T-helper 1 cell treated with Interleukin-12 subunit alpha and Interleukin-12 subunit beta and Interleukin-4 antibody, amounts not matched to agents 30 μg/mL and 1 μg/mL, for 36 hours (primary cell): ENCODE measurements around the gene ESYT1.
"Not testable (repeated sequence)": the region's sequence is repeated elsewhere in the genome, so short reads cannot be mapped to it uniquely, and the experiment has no call there.

Source experiments
- H3K27ac Mint-ChIP-seq: one replicate; pipeline ENCODE4 v1.8.0; 2021; ENCODE audit warnings: mild to moderate bottlenecking, mixed read lengths
- H3K27me3 Mint-ChIP-seq: one replicate; pipeline ENCODE4 v1.8.0; 2021; ENCODE audit warnings: low read depth, mixed read lengths
- H3K36me3 Mint-ChIP-seq: one replicate; pipeline ENCODE4 v1.8.0; 2021; ENCODE audit warnings: low read depth, mixed read lengths
- H3K4me1 Mint-ChIP-seq: one replicate; pipeline ENCODE4 v1.8.0; 2021; ENCODE audit warnings: low read depth, mixed read lengths
- H3K4me3 Mint-ChIP-seq: one replicate; pipeline ENCODE4 v1.8.0; 2021; ENCODE audit warnings: mild to moderate bottlenecking, moderate library complexity, mixed read lengths
- H3K9me3 Mint-ChIP-seq: one replicate; pipeline ENCODE4 v1.8.0; 2021; ENCODE audit warnings: mixed read lengths

The ESYT1 gene

GRCh38 chr12:56117082-56117706, 10.9 kb upstream of the ESYT1 start:
- H3K36me3 Mint-ChIP-seq, result peaks cover 41% of the 10 kb centered on the region
- H3K9me3 Mint-ChIP-seq, H3K27me3 Mint-ChIP-seq: not testable (repeated sequence)
- H3K4me3 Mint-ChIP-seq, result peak overlapping the region; percentile 99
- peaks cover 30% of the 10 kb centered on the region for H3K4me1 Mint-ChIP-seq
- H3K27ac Mint-ChIP-seq, result peak overlapping the region; percentile 99

- peaks cover 30% of the 10 kb centered on the region for H3K4me1 Mint-ChIP-seq
- H3K27ac Mint-ChIP-seq, result peak within 1 kb of the TSS; percentile 99
- H3K4me3 Mint-ChIP-seq, result peak within 1 kb of the TSS; percentile 99
- no peaks in the 10 kb centered on the region for H3K9me3 Mint-ChIP-seq
- H3K27me3 Mint-ChIP-seq, result no peaks in the 10 kb centered on the region
- peaks cover 34% of the 10 kb centered on the region for H3K36me3 Mint-ChIP-seq
Observed at GRCh38 chr12:56117778-56118687, 10.0 kb upstream of the ESYT1 start, which contains the start of gene ZC3H10. TSS of gene ZC3H10 (plus strand) at chr12:56118266. CDS start at chr12:56120563, 2,297 bp downstream.

- no peaks in the 10 kb centered on the region for H3K27me3 Mint-ChIP-seq
- peaks cover 26% of the 10 kb centered on the region for H3K36me3 Mint-ChIP-seq
- no peaks in the 10 kb centered on the region for H3K9me3 Mint-ChIP-seq
- peak overlapping the region; percentile 99 for H3K4me3 Mint-ChIP-seq
- peaks cover 30% of the 10 kb centered on the region for H3K4me1 Mint-ChIP-seq
- peak overlapping the region; percentile 99 for H3K27ac Mint-ChIP-seq
Observed at GRCh38 chr12:56118688-56119357, 9.2 kb upstream of the ESYT1 start.

GRCh38 chr12:56119361-56119796, 8.7 kb upstream of the ESYT1 start:
- Mint-ChIP-seq H3K27ac (peak overlapping the region; percentile 99), H3K36me3 (peaks cover 20% of the 10 kb centered on the region)

GRCh38 chr12:56120158-56120846, 7.8 kb upstream of the ESYT1 start:
- no peak overlapping the region for H3K27ac Mint-ChIP-seq
- no peaks in the 10 kb centered on the region for H3K27me3 Mint-ChIP-seq
- no peak overlapping the region for H3K4me3 Mint-ChIP-seq
- H3K36me3 Mint-ChIP-seq, result peaks cover 20% of the 10 kb centered on the region
- peaks cover 37% of the 10 kb centered on the region for H3K4me1 Mint-ChIP-seq
- H3K9me3 Mint-ChIP-seq, result no peaks in the 10 kb centered on the region

More at GRCh38 chr12:56119361-56119796, 8.7 kb upstream of the ESYT1 start:
- peaks cover 34% of the 10 kb centered on the region for H3K4me1 Mint-ChIP-seq
- no peaks in the 10 kb centered on the region for H3K9me3 Mint-ChIP-seq
- no peaks in the 10 kb centered on the region for H3K27me3 Mint-ChIP-seq
- peak overlapping the region; percentile 99 for H3K4me3 Mint-ChIP-seq

- H3K27me3 Mint-ChIP-seq, result no peaks in the 10 kb centered on the region
- peaks cover 20% of the 10 kb centered on the region for H3K36me3 Mint-ChIP-seq
- H3K4me3 Mint-ChIP-seq, result no peak overlapping the region
- no peaks in the 10 kb centered on the region for H3K9me3 Mint-ChIP-seq
- H3K27ac Mint-ChIP-seq, result no peak overlapping the region
- peaks cover 38% of the 10 kb centered on the region for H3K4me1 Mint-ChIP-seq
Observed at GRCh38 chr12:56121204-56121870, 6.7 kb upstream of the ESYT1 start.

GRCh38 chr12:56122637-56123036, 5.4 kb upstream of the ESYT1 start:
- H3K27ac Mint-ChIP-seq, result no peak overlapping the region
- H3K4me1 Mint-ChIP-seq, result peaks cover 46% of the 10 kb centered on the region
- H3K27me3 Mint-ChIP-seq, result no peaks in the 10 kb centered on the region
- H3K9me3 Mint-ChIP-seq, result no peaks in the 10 kb centered on the region
- peaks cover 9% of the 10 kb centered on the region for H3K36me3 Mint-ChIP-seq
- no peak overlapping the region for H3K4me3 Mint-ChIP-seq

GRCh38 chr12:56124133-56124532, 3.9 kb upstream of the ESYT1 start:
- Mint-ChIP-seq H3K4me1 (peaks cover 38% of the 10 kb centered on the region), H3K4me3 (no peak overlapping the region), H3K36me3 (peaks cover 4% of the 10 kb centered on the region), H3K27ac (peak overlapping the region; percentile 38), H3K9me3 (no peaks in the 10 kb centered on the region), H3K27me3 (no peaks in the 10 kb centered on the region)

GRCh38 chr12:56126732-56127239, 1.3 kb upstream of the ESYT1 start:
- H3K4me1 Mint-ChIP-seq, result peaks cover 50% of the 10 kb centered on the region
- H3K27ac Mint-ChIP-seq, result peak overlapping the region; percentile 93
- peaks cover 21% of the 10 kb centered on the region for H3K36me3 Mint-ChIP-seq
- H3K9me3 Mint-ChIP-seq, result peaks cover 6% of the 10 kb centered on the region
- H3K27me3 Mint-ChIP-seq, result no peaks in the 10 kb centered on the region
- peak overlapping the region; percentile 96 for H3K4me3 Mint-ChIP-seq

GRCh38 chr12:56127485-56127887, 581 bp upstream of the ESYT1 start:
- H3K27me3 Mint-ChIP-seq, result no peaks in the 10 kb centered on the region
- peaks cover 28% of the 10 kb centered on the region for H3K36me3 Mint-ChIP-seq
- peaks cover 6% of the 10 kb centered on the region for H3K9me3 Mint-ChIP-seq
- H3K4me3 Mint-ChIP-seq, result peak overlapping the region; percentile 96
- H3K4me1 Mint-ChIP-seq, result peaks cover 56% of the 10 kb centered on the region
- peak overlapping the region; percentile 93 for H3K27ac Mint-ChIP-seq

- peak overlapping the region; percentile 96 for H3K4me3 Mint-ChIP-seq
- peaks cover 6% of the 10 kb centered on the region for H3K9me3 Mint-ChIP-seq
- H3K4me1 Mint-ChIP-seq, result peaks cover 55% of the 10 kb centered on the region
- H3K27ac Mint-ChIP-seq, result peak overlapping the region; percentile 93
- H3K36me3 Mint-ChIP-seq, result peaks cover 36% of the 10 kb centered on the region
- no peaks in the 10 kb centered on the region for H3K27me3 Mint-ChIP-seq
Observed at GRCh38 chr12:56128670-56129205, 671 bp downstream of the ESYT1 start.

- peak overlapping the region; percentile 96 for H3K4me3 Mint-ChIP-seq
- H3K9me3 Mint-ChIP-seq, result peaks cover 6% of the 10 kb centered on the region
- H3K4me1 Mint-ChIP-seq, result peaks cover 50% of the 10 kb centered on the region
- peak overlapping the region; percentile 93 for H3K27ac Mint-ChIP-seq
- peaks cover 41% of the 10 kb centered on the region for H3K36me3 Mint-ChIP-seq
- no peaks in the 10 kb centered on the region for H3K27me3 Mint-ChIP-seq
Observed at GRCh38 chr12:56129206-56129941, 1.3 kb downstream of the ESYT1 start.
